Ovary (tissue), 3 donors: ENCODE measurements around the gene ZNF891.

ENCODE experiments used
- EP300 ChIP-seq: sonication (generic); formaldehyde crosslinking; IDR thresholded peaks from one replicate; pipeline ENCODE4 v1.6.1; 2017; ENCODE audit warnings: antibody characterized with exemption
- POLR2A ChIP-seq: fragments of 450-650 bp; IDR thresholded peaks from one replicate; pipeline ENCODE4 v1.6.1; 2017; ENCODE audit warnings: antibody characterized with exemption, mild to moderate bottlenecking, moderate library complexity
- TF ChIP-seq, protein P1 (sequence below), 3 donors: fragments of 450-650 bp in 2 of 3; fragments of 200-600 bp in 1 of 3; IDR thresholded peaks; one replicate each; pipeline versions ENCODE4 v1.5.1 to v1.8.0; 2016 to 2022; ENCODE audit warnings: antibody characterized with exemption in 3 of 3, mild to moderate bottlenecking in 1 of 3
- donor health status: DM: no; HTN: no; CAD: no.

DNA sequence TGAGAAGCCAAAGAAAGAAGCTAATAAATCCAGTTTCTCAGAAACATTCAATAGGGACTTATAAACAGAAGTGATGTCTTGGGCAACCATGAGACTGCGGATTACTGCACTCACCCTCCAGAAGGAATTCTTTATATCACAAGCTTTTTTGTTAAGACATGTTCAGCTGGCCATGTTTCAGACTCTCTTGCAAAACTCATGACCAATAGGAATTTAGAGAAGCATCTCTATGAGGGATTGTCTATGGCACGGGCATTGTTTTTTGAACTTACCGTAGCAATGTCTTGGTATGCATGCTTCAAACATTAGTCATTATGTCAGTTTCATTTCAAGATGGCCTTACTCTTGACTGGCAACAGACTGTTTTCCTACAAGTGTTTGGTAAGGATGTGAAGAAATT lies 35.7 kb upstream of the ZNF891 start:
- TF ChIP-seq POLR2A (no peak), EP300 (no peak)
- TF ChIP-seq, protein P1, sequence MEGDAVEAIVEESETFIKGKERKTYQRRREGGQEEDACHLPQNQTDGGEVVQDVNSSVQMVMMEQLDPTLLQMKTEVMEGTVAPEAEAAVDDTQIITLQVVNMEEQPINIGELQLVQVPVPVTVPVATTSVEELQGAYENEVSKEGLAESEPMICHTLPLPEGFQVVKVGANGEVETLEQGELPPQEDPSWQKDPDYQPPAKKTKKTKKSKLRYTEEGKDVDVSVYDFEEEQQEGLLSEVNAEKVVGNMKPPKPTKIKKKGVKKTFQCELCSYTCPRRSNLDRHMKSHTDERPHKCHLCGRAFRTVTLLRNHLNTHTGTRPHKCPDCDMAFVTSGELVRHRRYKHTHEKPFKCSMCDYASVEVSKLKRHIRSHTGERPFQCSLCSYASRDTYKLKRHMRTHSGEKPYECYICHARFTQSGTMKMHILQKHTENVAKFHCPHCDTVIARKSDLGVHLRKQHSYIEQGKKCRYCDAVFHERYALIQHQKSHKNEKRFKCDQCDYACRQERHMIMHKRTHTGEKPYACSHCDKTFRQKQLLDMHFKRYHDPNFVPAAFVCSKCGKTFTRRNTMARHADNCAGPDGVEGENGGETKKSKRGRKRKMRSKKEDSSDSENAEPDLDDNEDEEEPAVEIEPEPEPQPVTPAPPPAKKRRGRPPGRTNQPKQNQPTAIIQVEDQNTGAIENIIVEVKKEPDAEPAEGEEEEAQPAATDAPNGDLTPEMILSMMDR (IDR thresholded peaks at IDR 0.05), result no peak
